CD4-positive, alpha-beta T cell treated with Interleukin-21 for 1 hour (primary cell): ENCODE data around the gene FITM2.

ENCODE experiments used
- DNase-seq: peaks from one replicate; pipeline ENCODE4 v3.0.0-alpha.2; 2020

FITM2 gene

GRCh38 chr20:44279228-44279627, 31.8 kb downstream of the FITM2 start:
- DNase-seq, result no peak

- no peak for DNase-seq
Measured at GRCh38 chr20:44274303-44275017, 36.5 kb downstream of the FITM2 start.

- DNase-seq, result no peak
Measured at GRCh38 chr20:44273231-44274215, 37.5 kb downstream of the FITM2 start.

- DNase-seq, result peak; percentile 11
Measured at GRCh38 chr20:44271915-44272663, 38.9 kb downstream of the FITM2 start.

- DNase-seq, result no peak
Measured at GRCh38 chr20:44268802-44269201, 42.2 kb downstream of the FITM2 start.

GRCh38 chr20:44264287-44264686, 46.7 kb downstream of the FITM2 start:
- no peak for DNase-seq

- DNase-seq, result no peak
Measured at GRCh38 chr20:44258226-44258890, 52.6 kb downstream of the FITM2 start.

- DNase-seq, result no peak
Measured at GRCh38 chr20:44256961-44257360, 54.0 kb downstream of the FITM2 start.

- DNase-seq, result no peak
Measured at GRCh38 chr20:44255942-44256341, 55.1 kb downstream of the FITM2 start.

- no peak for DNase-seq
Measured at GRCh38 chr20:44254073-44254472, 56.9 kb downstream of the FITM2 start.

- no peak for DNase-seq
Measured at GRCh38 chr20:44253528-44253927, 57.5 kb downstream of the FITM2 start.
